Fibroblast of skin of right quadriceps (primary cell): Measurements from ENCODE around the gene MEG3.
"Not testable (repeated sequence)": the region's sequence is repeated elsewhere in the genome, so short reads cannot be mapped to it uniquely, and the experiment has no call there.

ENCODE experiments used
- DNase-seq: peaks from one replicate; pipeline ENCODE4 v3.0.0-alpha.2; 2013

Gene MEG3

DNA sequence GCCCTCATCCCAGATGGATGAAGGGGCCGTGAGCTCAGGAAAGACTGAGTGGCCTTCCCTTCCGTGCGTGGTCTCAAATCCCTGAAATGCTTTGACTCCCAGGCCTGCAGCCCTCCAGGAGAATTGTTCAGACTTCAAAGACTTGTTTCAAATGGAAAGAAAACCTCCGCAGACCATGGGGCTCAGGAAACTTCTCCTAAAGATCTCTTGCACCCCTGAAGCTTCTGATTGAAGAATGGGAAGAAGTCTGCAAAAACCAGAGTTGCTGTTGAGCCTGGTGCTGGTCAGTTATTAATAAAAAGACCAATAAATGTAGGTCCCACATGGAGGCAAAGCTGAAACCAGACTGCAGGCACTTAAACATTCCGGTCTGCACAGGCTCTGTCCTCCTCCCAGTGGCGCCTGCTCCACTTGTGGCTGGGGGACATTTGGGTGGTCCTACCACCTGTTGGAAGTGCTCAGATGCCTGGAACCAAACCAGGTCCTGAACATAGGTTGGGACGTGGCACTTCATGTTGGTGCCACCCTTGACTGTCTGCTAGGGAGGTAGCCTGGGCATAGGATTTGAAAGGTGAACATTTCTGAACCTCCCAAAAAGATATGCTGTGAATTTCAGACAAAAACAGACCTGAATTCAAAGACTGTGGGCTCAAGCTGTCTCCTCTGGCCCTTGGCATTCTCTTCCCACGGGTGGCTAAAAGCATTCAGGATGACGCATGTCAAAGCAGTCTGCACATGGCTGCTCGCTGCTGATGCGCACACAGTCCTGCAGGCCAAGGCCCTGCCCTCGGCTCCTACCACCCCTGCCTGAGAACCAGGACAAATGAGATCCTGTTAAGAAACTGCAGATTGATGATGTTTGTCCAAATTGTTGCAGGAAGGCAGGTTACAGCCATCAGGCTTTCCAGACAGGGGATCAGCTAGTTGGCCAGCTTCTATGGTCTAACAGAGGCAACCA lies 36.2 kb upstream of the MEG3 start:
- no peak for DNase-seq

DNA sequence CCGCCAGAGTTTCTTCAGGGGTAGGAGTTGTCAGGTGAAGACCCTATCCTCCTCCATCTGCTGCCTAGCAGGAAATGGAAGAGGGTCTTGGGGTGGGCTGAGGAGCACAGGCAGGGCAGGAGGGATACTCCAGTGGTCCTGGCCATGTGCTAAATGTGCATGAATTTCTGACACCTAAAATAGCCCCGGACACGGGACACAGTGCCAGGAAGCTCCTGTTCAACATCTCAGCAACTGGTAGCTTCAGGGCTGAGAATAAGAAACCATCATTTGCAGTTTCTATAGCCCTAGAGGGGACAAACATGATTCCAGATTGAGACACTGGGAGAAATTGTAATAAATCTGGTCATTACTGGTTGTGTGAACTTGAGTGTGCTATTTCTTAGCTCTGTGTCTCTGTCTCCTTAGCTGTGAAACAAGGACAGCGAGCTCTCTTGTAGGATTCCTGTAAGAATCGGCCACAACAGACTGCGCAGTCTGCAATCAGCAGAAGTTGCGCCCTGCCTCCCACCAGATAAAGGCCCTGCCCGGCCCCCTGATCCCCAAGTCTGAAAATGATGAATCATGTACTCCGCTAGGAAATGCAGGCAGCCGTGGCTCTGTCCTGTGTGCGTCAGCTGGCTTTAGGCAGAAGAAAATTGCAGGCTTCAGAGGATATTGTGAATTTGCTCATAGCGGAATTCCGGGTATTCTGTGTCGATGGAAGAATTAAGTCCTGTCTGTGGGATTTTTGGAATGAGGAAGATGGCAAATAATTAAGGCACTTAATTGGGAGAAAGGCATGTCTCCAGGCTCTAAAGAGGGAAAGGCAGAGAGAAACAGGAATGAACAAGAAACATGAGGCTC lies 35.2 kb upstream of the MEG3 start:
- peak; percentile 82 for DNase-seq

DNA sequence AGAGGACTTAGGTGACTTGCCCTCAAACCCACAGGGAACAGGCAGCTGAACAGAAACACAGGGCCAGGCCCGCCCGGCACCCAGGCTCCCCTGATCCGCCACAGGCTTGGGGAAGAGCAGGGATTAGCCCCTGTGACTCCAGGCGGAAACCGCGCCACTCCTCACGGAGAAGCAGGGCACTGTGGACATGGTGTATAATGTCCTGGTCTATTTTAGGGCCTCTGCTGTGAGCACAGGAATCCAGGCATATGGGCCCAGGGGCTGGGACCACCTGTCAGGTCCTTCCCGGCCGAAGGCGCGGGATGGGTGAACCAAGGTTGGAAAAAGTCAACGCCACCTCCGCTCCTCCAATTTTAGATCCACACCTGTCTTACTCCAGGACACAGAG lies 34.6 kb upstream of the MEG3 start:
- DNase-seq, result no peak

DNA sequence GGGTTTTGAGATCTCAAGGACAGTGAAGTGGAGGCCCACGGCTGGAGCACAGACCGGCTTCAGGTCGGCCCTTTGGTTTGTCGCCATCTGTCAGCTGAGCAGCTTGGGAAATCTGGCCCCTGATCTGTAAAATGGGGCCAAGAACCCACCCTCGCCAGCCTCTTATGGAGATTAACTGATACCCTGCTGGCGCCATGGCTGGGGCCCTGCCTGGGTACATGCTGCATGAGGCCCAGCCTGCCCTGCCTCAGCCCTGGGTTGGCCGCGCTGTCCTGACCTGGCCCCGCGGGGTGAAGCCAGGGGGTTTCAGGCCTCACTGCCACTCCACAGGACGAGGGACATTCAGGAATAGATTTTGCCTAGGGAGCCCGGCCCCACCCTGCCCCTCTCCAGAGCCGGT lies 33.9 kb upstream of the MEG3 start:
- no peak for DNase-seq

DNA sequence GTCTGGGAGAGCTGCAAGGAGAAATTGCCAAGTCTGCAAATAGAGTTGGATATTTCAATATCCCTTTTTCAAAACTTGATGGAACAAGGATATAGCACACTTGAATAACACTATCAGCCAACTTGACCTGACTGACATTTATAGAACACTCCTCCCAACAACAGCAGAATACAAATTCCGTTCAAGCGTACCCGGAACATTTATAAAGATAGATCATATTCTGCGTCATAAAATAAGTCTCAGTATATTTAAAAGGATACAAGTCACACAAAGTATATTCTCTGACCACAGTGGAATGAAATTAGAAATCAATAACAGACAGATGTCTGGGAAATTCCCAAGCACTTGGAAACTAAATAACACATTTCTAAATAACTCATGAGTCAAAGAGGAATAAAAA lies 29.0 kb upstream of the MEG3 start:
- no peak for DNase-seq

DNA sequence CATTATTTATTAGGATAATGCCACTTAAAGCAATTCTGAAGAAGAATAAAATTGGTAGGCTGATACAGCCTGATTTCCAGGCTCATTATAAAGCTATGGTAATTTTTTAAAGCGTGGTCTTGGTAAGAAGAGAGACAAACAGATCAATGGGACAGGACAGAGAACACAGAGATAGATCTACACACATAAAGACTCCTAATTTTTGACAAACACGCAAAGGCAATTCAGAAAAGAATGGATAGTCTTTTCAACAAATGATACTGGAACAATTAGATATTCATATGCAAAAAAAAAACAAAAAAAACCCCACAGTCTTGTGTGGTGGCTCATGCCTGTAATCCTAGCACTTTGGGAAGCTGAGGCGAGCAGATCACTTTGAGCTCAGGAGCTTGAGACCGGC lies 25.9 kb upstream of the MEG3 start:
- no peak for DNase-seq

DNA sequence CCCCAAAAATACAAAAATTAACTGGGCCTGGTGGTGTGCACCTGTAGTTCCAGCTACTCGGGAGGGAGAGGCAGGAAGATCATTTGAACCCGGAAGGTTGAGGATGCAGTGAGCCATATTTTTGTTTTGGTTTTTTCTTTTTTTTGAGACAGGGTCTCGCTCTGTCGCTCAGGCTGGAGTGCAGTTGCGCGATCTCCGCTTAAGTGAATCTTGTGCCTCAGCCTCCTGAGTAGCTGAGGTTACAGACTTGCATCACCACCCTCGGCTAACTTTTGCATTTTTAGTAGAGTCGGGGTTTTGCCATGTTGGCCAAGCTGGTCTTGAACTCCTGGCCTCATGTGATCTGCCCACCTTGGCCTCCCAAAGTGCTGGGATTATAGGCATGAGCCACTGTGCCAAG lies 24.5 kb upstream of the MEG3 start:
- not testable (repeated sequence) for DNase-seq

DNA sequence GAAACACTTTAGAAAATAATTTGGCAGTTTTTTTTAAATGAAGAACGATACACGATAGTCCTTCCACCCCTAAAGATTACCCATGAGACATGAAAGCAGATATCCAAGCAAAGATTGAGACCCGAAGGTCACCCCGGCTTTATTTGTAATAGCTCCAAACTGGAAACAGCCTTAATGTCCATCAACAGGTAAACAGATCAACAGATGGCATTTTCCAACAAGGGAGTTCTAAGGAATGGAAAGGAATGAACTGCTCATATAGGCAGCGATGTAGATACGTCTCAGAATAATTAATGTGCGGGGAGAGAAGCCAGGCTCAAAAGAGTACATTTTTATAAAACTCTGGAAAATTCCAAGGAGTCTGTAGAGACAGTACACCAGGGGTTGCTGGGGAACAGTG lies 23.7 kb upstream of the MEG3 start:
- DNase-seq, result no peak

DNA sequence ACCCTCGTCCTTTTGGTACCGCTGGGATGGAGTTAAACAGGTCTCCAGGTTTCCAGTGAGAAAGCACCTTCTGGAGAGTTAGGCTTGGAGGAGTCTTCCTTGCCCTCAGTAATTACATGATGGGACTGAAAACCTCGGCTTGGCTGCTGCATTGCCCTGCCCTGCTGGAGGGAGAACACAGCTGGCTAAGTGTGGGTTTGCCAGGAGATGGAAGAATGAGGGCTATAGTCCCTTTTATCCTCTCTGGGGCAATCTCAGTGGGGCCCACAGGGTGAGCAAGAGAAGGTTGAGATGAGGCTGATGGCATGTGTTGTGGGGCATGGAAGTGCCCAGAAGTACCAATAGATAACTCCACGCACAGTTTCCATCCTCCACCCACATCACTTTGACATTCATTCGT lies 23.2 kb upstream of the MEG3 start:
- no peak for DNase-seq

DNA sequence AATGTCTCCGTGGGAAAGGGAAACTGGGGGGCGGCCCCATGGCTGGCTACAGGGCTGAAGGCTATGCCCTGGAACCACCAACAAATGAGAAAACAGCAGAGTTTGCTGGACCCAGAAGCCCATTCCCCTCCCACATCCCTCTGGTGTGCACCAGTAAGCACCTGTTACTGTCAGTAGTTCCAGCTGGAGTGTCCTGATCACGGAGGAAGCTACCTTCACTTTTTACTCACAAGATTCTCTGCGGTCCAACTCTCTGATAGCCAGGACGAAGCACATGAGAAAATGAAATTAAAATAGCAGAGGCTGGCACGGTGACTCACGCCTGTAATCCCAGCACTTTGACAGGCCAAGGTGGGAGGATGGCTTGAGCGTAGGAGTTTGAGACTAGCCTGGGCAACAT lies 22.7 kb upstream of the MEG3 start:
- DNase-seq, result no peak

DNA sequence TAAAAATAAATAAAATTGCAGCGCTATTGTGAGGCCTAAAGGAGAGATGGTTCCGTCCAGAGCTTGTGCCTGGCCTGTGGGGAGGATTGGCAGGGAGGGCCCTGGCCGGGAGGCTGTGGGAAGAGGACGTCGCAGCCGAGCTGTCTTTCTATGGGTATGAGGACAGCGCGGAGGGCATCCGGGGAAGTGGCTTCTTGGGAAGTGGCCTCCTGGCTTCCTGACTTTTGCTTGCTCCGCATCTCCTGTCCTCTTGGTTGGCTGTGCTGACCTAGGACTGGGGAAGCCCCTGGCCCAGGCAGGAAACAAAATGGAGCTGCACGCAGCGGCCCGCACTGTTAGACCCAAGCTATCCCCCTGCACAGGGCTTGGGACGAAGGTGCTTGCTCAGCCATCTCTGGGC lies 22.2 kb upstream of the MEG3 start:
- DNase-seq, result no peak

DNA sequence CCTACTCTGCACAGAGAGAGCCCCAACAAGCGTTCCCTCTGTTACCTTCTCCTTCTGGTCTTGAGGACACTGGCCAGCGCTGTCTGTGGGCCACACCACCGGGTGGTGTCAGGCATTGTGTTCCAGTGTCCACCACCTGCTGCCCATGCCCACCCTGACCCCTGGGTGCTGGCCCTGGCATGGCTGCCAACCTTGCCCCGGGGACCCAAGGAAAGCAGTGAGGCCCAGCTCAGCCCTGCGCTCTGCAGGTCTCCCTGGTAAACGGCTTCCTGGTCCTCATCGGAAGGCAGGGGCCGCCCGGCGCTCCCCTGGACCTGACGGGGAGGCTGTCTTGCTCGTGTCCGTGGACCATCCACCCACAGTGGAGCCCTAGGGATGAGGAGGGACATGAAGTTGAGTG lies 21.8 kb upstream of the MEG3 start:
- no peak for DNase-seq

DNA sequence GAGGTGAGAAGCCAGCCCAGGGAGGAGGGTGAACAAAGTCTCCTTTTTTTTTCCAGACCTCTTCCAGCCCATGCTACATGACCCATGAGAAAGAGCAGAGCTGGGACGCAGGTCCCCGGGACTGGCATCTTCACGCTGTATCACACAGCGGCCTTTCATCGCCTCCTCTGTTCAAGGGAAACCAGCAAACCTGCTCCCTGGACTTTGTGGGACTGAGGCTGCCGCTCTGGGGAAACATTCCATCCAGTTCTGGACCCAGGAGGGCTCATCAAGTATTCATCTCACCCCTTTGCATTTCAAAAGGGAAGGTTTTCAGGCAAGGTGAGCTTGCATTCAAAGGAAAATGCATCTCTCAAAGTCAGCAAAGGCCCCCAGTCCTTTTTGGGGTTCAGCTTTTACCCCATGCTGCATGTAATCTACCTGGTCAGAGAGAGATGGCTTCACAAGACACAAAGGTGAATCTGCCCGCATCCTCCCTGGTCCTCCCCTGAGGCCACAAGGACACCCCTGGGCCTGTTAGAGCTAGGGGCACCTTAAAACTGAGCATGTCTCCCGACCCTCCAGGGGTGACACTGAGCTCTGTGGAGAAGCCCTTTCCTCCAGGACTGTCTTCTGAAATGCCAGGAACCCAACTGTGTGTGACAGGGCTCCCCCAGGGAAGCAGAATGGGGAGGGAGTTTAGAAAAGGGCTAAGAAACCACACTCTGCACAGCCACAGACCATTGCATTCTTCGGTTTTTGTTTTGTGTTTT lies 21.2 kb upstream of the MEG3 start:
- no peak for DNase-seq

DNA sequence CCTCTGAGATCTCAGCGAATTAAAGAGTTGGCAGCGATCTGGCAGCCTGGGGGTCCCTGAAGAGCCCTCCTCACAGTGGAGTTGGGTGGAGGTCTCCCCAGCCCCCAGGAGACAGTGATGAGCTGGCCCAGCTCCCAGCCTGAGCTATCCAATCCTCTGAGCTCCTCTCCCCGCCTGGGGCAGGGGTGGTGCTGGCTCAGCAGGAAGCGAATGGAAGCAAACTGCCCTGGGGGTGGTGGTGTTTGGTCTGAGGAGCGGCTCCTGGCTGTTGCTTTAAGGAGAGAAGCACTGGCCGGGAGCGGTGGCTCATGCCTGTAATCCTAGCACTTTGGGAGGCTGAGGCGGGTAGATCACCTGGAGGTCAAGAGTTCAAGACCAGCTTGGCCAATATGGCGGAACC lies 19.5 kb upstream of the MEG3 start:
- DNase-seq, result no peak

DNA sequence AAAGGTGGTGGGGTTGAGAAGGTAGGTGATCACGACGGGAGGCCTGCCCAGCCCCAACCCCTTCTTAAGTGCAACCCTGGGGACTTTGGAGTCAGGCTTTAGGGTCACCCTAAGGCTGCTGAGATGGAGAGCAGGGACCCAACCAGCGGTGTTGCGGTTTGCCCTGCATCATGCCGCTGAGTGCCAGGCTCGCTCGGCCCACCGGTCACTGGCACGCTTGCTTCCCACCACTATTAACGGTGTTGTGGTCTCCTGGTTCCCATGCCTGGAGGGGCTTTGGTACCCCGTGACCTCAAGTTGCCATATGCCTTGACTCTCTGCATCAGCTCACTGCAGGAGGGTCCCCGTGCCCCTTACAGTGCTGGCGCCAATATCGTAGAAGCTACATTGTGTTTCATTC lies 18.4 kb upstream of the MEG3 start:
- DNase-seq, result no peak

DNA sequence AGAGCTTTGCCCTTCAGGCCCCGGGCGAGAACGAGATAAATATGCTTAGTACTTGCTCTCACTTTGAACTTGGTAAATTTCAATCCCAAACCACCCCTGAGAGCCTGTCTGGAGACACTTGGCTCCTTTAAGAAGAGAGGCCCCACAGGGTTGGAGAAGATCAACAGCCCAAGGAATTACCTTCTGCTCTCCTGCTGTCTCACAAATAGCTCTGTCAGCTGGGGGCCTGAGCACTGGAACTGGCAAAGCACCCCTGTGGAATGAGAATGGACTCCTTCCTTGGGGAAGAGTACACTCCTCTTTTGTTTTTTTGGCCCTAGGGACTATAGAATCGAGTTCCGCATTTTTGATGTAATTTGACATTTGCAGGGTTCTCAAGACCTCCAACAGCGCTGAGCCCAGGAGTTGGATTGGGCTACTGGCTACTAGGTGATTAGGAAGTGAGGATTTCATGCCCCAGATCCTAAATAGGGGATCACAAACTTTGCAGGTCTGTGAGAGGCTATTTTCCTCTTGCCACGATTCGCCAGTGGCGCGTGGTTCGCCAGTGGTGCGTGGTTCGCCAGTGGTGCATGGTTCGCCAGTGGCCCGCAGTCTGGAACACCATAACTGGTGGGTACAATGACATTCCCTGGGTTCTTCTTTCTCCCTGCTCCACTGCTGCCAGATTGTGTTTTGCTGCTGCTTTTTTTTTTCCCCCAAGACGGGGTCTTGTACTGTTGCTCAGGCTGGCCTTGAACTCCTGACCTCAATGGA lies 17.8 kb upstream of the MEG3 start:
- no peak for DNase-seq

DNA sequence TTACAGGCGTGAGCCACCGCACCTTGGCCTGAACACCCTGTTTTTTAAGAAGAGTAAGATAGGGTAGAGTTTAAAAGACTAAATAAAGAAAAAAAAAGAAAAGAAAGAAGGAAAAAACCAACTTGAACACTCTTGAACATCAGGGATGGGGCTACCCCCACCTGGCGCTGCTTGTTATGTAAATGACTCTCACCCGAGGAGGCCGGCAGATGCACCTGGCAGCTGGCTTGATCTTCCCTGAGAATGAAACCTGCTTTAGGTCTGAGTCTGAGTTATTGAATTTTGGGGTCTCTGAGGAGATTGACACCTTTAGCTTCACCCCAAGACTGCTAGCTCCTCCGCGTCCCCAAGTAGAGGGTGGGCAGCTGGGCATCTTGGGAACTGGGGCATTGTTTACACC lies 15.5 kb upstream of the MEG3 start:
- DNase-seq, result no peak

DNA sequence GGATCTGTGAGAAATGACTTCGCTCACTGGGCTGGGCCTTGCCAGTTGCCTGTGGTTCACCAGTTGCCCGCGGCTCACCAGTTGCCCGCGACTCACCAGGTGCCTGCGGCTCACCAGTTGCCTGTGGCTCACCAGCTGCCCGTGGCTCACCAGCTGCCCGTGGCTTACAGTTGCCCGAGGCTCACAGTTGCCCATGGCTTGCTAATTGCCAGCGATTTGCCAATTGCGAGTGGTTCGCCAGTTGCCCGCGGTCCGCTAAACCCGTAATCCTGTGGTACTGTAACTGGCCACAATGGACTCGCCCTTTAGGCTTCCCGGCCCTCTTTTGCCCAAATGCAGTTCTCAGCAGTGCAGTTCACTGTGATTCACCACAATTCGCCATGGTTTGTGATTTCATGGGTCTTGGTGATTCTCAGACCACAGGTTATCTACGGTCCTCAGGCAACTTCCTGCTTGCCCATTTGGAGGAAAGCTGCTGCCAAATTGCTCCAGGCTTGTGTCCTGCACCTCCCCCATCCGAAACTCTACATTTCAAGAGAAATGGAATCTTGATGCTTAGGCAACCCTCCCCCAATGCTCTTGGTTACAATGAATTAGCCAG lies 15.0 kb upstream of the MEG3 start:
- peak; percentile 55 for DNase-seq

DNA sequence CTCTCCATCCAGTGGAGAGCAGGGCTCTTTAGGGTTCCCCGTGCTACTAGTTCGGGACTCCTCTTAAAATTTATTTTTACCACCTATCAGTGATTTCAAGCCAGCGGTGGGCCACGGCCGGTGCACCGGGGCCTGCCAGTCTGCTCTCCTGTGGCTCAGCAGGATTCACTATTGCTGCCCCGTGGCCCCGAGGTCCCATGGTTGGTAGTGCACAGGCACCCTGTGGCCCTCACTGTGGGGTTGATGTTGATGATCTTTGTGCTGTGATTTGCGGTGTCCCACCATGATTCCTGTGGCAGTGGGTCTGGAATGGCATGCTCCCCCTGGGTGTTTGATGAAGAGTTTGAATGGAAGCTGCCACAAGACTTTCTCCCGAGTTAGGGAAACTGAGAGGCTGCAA lies 12.6 kb upstream of the MEG3 start:
- DNase-seq, result no peak

DNA sequence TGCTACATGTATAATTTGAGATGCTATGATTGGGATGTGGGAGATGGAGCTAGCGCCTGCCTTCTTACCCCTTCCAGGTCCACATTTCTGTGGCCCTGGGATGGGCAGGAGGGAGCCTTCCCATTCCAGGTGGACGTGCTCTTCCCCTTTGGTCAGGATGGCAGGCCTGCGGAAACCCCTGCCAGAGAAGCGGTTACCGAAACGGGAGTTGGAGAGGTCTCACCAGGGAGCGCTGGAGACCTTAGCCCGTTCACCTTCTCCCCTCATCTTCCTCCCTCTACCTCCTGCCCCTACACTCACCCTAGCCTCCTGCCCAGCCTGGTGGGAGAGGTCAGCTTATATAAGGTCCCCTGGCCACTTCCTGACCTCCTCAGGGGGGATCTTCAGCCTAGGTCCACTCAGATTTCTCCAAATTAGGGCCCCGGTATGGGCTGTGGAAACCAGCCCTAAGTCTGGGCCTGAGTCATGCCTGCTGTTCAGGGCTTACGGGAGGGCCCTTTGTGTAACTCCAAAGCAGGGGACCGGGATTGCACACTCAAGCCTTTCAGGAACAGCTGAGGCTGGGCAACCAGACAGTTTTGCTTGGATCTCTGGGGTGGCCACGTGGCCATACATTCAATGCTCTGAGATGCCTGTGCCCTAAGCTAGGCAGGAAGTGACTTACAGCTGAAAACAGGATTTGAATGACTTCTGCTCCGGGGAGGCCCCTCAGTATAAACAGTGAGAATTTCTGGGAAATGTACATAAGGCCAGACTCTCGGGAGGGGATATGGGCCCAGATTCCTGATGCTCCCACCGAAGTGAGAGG lies 10.2 kb upstream of the MEG3 start:
- DNase-seq, result peak; percentile 80

DNA sequence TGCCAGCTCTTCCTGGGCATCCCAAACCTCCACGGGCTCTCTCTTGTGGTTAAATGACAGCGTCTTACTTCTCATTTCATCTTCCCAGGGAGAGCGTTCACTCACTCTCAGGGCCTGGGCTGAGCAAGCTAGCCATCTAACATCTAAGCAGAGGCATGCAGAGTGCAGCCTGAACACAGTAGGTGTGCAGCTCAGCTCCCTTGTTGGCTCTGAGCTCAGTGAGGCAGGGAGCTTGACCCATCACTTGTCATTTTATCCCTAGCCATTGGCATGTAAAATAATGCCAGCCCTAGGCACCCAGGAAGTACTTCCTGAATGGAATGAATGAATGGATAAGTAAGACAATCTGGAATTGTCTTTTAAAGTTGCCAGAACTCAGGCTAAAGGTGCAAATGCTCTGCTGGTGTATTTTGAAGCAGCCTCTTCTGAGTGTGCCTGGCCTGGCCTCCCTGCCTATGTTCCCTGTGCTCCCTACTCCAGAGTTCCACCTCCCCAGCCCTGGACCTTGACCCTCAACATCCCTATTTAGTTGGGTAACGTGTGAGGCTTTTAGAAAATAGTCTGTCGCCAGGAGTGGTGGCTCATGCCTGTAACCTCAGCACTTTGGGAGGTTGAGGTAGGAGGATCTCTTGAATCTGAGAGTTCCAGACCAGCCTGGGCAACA lies 9.5 kb upstream of the MEG3 start:
- no peak for DNase-seq
